GM10266 (cell line): Measurements from ENCODE around the gene DGLUCY.
"Not testable (repeated sequence)": the region's sequence is repeated elsewhere in the genome, so short reads cannot be mapped to it uniquely, and the experiment has no call there.

Experiments
- DNase-seq: peaks from one replicate; pipeline ENCODE4 v3.0.0; 2012; ENCODE audit errors: extremely low spot score
- TF ChIP-seq, protein P1 (sequence below): IDR thresholded peaks from 2 replicates; pipeline ENCODE4 v1.5.1; 2012; ENCODE audit warnings: mild to moderate bottlenecking, low read depth; ENCODE audit not compliant: control insufficient read depth, insufficient read depth; ENCODE audit errors: missing control alignments

Gene DGLUCY

GRCh38 chr14:91080071-91080470, 33.8 kb upstream of the DGLUCY start:
- no peak for DNase-seq
- TF ChIP-seq, protein P1, sequence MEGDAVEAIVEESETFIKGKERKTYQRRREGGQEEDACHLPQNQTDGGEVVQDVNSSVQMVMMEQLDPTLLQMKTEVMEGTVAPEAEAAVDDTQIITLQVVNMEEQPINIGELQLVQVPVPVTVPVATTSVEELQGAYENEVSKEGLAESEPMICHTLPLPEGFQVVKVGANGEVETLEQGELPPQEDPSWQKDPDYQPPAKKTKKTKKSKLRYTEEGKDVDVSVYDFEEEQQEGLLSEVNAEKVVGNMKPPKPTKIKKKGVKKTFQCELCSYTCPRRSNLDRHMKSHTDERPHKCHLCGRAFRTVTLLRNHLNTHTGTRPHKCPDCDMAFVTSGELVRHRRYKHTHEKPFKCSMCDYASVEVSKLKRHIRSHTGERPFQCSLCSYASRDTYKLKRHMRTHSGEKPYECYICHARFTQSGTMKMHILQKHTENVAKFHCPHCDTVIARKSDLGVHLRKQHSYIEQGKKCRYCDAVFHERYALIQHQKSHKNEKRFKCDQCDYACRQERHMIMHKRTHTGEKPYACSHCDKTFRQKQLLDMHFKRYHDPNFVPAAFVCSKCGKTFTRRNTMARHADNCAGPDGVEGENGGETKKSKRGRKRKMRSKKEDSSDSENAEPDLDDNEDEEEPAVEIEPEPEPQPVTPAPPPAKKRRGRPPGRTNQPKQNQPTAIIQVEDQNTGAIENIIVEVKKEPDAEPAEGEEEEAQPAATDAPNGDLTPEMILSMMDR = no peak

DNA sequence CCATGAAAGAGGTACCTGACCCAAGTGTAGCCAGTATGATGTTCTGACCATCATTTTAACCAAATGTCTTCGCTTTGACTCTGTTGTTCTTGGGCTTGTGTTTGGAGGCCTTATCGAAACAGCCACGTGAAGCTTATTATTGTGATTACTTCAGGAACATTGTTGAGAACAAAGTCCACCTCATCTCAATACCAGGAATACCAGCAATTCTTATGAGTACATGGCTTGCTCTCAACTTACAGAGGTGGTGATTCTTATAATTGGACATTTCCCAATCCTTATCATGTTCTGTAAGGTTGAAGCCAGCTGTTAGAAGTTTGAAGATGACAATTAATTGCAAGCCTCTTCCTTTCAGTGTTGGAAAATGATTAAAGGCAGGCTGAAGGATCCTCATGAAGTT, 31.6 kb upstream of the DGLUCY start:
- no peak for DNase-seq
- TF ChIP-seq, protein P1 = no peak

- no peak for DNase-seq
- TF ChIP-seq, protein P1 = no peak
Measured at GRCh38 chr14:91084516-91084915, 29.4 kb upstream of the DGLUCY start.

- DNase-seq = not testable (repeated sequence)
Measured at GRCh38 chr14:91087470-91087869, 26.4 kb upstream of the DGLUCY start.

DNA sequence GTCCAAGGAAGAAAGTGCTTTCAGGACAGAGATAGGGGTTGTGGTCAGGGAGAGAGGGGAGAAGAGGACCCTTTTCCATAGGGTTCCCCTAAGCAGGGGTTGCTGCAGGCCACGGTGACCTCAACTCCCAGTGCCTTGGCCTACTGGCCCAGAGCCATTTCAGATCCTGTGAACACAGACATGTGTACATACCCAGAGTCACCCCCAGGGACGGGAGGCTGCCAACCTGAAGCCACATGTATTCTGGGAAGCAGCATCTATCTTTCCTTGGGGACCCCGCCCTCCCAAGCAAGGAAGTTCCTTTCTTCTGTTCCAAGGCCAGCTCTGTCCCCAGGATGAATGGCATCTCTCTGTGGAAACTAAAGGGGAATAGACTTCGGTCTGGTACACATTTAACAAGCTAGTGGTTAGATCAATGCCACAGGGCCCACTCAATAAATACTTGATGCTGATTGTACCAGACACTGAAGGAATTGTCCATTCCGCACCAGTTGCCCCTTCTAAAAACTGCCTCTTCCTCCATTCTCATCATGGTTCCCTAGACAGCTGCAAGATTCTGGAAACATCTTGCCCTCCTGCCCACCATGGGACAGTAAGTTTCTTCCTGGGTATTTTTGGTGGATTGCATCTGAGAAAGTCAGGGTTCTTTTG, 25.2 kb upstream of the DGLUCY start:
- DNase-seq = no peak
- TF ChIP-seq, protein P1 = no peak

GRCh38 chr14:91089958-91090535, 23.8 kb upstream of the DGLUCY start:
- TF ChIP-seq, protein P1 = no peak
- DNase-seq = no peak

DNA sequence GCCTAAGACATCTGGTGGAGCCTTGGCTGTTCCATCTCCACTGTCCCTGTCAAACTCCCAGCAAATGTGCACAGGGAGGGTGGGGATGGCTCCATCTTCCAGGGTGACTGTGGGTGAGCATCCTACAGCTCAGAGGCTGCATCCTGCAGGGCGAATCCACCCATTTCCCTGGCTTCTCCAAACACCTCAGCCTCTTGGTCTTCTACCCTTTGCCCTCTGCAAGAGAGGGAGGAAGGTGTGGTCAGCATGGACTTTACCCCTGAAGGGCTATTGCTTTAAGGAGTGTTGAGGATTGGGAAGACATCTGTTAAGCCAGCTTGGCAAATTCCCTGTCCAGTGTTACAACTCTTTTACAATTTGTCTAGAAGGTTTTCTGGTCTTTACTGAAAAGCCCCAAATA, 23.1 kb upstream of the DGLUCY start:
- DNase-seq = no peak
- TF ChIP-seq, protein P1 = no peak
